Measurements from ENCODE around the gene ULK2.
"Not testable (repeated sequence)": the region's sequence is repeated elsewhere in the genome, so short reads cannot be mapped to it uniquely, and the experiment has no call there.

Gene ULK2

GRCh38 chr17:19766421-19767270 is 101.1 kb downstream of the ULK2 start:
- no peak for DNase-seq (ENCODE audit: low read depth, low spot score)

DNA sequence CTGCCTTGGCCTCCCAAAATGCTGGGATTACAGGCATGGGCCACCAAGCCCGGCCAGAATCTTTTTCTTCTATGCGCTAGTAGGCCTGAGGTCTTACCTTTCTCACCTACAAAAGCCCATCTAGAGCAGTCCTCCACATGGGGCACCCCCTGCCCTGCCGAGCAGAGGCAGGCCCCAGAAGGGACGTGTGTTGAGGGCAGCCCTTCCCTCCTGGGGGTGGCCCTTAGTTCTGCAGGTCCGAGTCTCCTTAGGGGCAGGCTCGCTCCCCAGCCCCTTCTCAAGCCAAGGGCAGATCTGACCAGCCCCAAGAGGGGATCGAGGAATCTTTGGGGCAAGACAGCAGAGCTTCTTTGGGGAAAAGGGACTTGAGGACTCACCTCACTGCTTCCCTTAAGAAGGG is 101.7 kb downstream of the ULK2 start:
- DNase-seq (ENCODE audit: low read depth, low spot score), result no peak

- DNase-seq (ENCODE audit: low read depth, low spot score), result not testable (repeated sequence)
Measured at GRCh38 chr17:19763991-19764390, 103.7 kb downstream of the ULK2 start.

- no peak for DNase-seq (ENCODE audit: low read depth, low spot score)
Measured at GRCh38 chr17:19763416-19763815, 104.3 kb downstream of the ULK2 start.

DNA sequence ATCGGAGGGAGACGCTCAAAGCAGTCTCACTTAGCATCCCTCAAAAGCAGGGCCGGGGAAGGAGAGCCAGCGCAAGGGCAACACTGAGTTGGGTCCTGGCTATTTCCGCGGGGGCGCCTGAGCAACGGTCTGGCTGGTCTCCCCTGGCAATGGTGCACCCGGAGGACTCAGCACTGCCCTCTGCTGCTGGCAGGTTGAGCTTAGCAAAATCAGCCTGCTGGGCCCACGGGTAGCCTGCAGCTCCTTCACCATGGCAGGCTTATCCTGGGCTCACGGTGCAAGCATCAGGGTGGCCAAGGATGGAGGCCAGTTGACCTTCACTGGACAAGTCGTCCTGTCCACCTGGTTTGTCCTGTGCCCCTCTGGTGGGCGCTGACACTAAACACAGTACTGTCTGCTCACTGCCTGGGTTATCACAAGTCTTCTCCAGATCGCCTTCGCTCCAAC is 105.2 kb downstream of the ULK2 start:
- peak; percentile 50 for DNase-seq (ENCODE audit: low read depth, low spot score)

DNA sequence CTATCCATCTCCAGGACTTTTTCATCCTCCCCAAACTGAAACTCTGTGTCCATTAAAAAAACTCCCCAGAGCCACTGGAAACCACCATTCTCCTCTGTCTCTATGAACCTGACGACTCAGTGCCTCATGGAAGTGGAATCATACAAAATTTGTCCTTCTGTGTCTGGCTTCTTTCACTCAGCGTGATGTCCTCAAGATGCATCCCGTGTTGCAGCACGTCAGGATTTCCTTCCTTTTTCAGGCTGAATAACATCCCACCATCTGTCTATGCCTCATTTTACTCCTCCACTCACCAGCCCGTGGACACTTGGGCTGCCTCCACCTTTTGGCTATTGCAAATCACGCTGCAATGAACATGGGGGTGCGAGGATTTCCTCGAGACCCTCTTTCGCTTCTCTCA is 107.0 kb downstream of the ULK2 start:
- no peak for DNase-seq (ENCODE audit: low read depth, low spot score)

GRCh38 chr17:19759568-19760549 is 107.9 kb downstream of the ULK2 start:
- DNase-seq (ENCODE audit: low read depth, low spot score), result no peak

GRCh38 chr17:19757536-19758180 is 110.1 kb downstream of the ULK2 start:
- no peak for DNase-seq (ENCODE audit: low read depth, low spot score)

DNA sequence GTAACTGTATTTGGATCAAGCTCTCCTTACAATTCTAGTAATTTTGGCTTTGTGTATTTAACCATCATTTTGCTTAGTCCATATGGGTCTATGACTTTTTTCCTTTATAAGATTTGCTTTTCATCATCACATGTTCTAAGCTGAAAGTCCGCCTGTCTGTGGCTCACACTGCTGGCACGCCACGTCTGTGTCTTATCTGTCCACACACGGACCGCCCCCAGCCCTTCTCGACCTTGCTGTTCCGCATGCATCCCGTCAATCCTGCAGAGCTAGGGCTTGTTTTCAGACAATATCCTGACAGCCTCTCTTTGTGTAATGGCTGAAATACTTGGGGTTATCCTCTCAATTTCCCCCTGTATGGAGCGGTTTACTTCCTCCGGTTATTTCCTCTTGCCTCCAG is 111.2 kb downstream of the ULK2 start:
- DNase-seq (ENCODE audit: low read depth, low spot score), result no peak

DNA sequence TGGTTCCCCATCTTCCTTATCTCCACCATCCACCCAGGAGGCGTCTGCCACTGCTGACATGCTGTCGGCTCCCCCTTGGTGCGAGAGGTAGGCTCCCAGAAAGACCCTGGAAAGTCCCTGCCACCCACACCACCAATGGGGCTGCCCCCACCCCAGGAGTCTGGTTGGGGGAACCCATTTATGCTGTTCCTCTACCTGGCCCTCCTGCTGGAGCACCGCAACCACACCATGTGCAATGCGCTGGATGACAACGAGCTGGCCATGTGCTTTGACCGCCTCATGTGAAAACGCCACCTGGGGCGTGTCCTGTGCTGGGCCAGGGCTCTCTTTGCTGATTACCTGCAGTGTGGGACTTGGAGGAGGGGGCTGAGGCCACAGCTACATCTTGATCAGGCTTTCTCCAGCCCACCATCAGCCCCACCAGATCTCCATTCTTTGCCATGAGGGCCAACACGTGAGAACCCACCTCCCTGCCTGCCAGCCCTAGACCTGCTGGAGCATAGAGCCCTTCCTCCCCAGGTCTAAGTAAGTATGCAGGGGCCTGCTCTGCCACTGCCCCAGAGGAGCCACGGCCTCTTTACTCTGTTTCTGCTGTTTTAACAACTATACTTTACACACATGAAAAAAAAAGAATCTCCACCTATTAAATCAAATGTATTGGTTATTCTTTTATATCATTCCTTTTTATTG is 111.8 kb downstream of the ULK2 start:
- no peak for DNase-seq (ENCODE audit: low read depth, low spot score)

DNA sequence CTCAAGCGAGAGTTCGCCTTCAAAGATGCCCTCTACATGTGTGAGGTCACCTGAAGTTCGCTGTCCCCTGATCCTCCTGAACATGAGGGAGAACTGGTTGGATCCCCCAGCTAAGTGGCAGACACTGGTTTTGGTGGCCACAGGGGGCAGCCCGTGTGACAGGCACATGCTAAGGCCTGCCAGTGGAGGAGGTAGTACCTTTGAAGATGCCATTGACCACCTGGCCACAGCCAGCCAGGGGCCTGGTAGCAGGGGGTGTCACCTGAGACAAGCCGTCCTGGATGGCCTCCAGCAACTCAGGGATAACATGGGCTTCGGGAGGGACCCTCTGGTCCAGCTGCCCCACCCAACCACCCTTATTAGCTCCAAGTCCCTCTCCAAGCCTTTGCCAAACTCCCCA is 112.3 kb downstream of the ULK2 start:
- DNase-seq (ENCODE audit: low read depth, low spot score), result no peak

DNA sequence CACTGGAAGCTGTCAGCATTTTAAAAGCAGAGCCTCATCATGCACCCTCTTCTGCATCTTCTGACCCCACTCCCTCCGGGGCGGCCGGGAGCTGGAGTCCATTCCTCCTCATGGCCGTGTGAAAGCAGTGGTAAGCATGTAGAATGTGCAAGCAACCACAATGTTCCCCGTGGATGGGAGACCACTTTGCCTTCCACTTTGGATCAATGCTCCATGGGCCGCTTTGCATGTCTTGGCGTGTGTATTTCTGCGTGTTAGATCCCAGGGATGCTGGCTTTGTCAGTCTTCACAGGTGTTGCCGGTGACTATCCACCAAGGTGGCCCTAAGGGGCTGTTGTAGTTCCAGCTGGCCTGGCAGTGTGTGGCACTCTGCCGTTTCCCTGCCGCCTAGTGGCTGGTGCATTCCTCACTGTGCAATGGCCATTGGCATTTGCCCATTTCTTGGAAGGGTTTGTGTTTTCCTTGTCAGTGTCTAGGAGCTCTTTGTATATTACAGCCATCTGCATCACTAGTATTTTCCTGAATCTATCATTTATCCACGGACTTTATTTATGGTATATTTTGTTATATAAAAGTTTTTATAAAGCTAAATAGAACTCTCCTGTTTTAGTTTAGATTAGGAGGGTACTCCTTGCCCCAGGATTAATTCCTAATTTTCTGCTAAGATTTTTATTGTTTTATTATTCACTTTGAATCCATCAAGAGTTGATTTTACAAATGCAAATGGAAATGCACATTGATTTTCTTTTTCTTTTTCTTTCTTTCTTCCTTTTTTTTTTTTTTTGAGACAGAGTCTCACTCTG is 113.9 kb downstream of the ULK2 start:
- DNase-seq (ENCODE audit: low read depth, low spot score), result no peak

DNA sequence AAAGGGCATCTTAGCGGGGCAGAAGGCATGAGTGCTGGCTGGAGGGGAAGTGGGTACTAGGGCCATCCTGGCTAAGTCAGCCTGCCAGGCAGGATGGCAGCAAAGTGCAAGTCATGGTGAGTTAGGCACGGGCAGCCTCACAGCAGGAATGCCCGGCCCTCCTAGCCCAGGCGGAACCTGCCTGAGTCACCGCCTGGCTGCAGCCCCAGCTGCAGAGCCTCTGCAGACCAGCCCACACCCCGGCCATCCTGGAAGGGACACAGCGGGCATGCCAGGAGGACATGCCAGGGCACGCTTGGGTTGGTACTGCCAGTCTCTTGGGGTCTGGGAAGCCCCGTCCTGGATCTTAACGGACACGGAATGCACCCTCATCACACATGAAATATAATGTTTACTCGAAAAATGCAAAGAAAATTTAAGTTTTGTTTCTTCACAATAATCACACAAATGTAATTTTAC is 114.7 kb downstream of the ULK2 start:
- no peak for DNase-seq (ENCODE audit: low read depth, low spot score)

DNA sequence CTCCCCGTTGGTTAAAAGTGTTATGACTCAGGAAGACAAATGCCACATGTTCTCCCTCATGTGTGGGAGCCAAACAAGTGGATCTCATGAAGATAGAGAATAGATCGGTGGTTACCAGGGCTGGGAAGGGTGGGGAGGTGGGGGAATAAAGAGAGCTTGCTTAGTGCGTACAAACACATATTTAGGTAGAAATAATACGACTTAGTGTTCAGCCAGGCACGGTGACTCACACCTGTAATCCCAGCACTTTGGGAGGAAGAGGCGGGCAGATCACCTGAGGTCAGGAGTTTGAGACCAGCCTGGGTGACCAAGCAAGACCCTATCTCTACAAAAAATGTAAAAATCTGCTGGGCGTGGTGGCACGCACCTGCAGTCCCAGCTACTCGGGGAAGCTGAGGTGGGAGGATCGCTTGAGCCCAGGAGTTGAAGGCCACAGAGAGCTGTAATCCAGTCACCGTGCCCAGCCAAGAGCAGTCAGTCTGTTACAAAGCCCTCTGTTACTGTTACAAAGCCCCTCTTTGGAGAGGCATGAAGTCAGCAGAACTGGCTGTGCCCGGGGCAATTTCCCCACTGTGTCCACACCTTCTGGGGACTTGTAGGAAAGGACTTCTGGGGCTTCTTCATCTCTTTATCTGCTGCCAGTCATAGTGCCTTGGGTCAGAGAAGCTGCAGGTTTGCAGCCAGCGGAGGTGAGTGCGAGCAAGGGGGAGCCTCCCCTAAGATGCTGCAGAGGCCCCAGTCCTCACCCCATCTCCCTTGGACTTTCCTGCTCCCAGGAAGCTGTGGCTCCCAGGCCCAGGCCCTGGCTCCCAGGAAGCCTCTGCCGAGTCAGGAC is 115.3 kb downstream of the ULK2 start:
- DNase-seq (ENCODE audit: low read depth, low spot score), result no peak

- no peak for DNase-seq (ENCODE audit: low read depth, low spot score)
Measured at GRCh38 chr17:19750835-19751234, 116.9 kb downstream of the ULK2 start.

DNA sequence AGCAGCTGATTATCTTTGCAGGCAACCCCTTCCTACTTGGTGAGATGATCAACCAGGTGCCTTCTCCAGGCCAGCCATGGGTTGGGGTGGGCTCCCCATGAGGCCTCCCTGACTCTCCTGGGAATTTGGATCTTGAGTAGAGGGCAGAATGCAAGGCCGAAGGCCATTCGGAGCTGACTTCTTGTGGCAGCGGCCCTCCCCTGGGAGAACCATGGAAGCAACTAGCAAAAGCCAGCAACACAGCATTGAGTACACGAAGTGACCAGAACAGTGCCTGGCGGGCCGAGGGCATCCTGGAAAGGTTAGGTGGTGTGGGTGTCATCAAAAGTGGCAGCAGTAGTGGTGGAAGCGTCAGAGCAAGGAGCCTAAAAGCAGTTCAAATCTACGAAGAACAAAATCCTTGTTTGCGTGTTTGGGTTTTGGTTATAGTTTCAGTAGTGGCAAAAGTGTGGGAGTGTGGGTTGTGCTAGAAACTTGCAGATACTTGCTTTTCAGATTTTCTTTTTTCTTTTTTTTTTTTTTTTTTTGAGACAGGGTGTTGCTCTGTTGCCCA is 117.6 kb downstream of the ULK2 start:
- DNase-seq (ENCODE audit: low read depth, low spot score), result no peak

- DNase-seq (ENCODE audit: low read depth, low spot score), result no peak
Measured at GRCh38 chr17:19748807-19749193, 118.9 kb downstream of the ULK2 start.

DNA sequence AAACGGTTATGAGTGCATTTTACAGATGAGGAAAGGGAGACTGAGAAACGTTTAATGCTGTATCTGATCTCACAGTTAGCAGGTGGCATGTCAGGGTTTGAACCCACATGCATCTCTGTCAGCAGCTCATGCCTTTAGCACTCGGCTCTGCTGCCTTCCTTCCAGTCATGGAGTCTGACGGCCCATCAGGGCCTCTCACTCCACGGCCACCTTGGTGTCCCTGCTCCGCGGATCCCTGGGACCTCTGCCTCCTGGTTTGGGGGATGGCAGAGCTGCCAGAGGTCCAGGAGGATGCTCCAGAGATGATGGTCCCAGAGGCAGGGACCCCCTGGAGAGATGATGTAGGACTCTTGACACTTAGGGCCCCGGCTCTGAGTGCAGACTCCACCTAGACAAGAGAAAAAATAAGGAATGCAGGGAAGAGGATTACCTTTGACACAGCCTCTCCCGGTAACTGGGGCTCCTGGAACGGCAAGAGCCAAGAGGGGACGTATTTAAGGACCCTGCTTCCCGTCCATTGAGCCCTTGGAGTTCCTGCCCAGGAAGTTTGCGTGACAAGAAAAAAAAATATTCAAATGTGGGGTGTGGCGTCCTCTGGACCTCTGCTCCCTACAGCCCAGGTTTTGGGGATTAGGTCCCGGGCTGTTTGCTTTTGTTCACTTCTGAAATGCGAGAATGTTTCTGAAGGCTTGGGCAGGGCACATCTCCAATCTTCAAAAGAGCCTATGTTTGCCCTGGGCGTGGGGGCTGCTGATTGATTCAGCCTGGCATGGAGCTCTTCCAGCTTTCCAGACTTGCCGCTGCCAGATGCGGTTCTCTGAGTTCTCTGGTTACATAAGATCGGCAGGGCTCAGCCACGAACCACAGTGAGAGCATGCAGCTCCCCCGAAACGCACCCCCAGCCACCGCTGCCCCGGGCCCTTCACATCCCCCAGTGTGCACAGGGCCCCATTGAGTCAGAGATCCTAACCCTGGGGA is 119.6 kb downstream of the ULK2 start, which contains the start of gene ALDH3A1:
ALDH3A1 (minus strand) TSS at position 470 of the 978 bp plus-strand sequence. CDS start 3,169 bp downstream, outside the sequence.
- DNase-seq (ENCODE audit: low read depth, low spot score), result no peak

Data from iPS DF 19.7 (cell line).